Tibial nerve (tissue), 4 donors: ENCODE measurements around the gene PLXNA1. TPM values are rescaled to one million over a fixed set of nuclear protein-coding genes. Genes with fewer than 3 reads are reported as not detected.

Experiments
- DNase-seq, 2 donors: peaks; one replicate each; pipeline ENCODE4 v3.0.0-alpha.2; 2019; ENCODE audit warnings: low spot score in 2 of 2
- H3K27ac ChIP-seq, 4 donors: fragments of 200-600 bp; sonication (generic) in 3 of 4; one replicate each; pipeline ENCODE4 v1.5.1; 2017 to 2019; ENCODE audit warnings: mild to moderate bottlenecking in 1 of 4
- H3K27me3 ChIP-seq, 2 donors: fragments of 200-600 bp; sonication (generic) in 1 of 2; one replicate each; pipeline versions ENCODE4 v1.5.1 to v1.6.0; 2017 to 2019
- H3K36me3 ChIP-seq, 3 donors: fragments of 200-600 bp; sonication (generic); one replicate each; pipeline ENCODE4 v1.5.1; 2018 to 2019
- H3K4me1 ChIP-seq, 4 donors: fragments of 200-600 bp; sonication (generic) in 3 of 4; one replicate each; pipeline ENCODE4 v1.5.1; 2017 to 2019
- H3K4me3 ChIP-seq, 4 donors: fragments of 200-600 bp; sonication (generic) in 3 of 4; one replicate each; pipeline ENCODE4 v1.5.1; 2017 to 2019; ENCODE audit warnings: mild to moderate bottlenecking in 1 of 4, moderate library complexity in 1 of 4
- H3K9me3 ChIP-seq, 4 donors: fragments of 200-600 bp; sonication (generic) in 3 of 4; one replicate each; pipeline ENCODE4 v1.5.1; 2017 to 2019
- EP300 ChIP-seq, 2 donors: sonication (generic); formaldehyde crosslinking; IDR thresholded peaks; one replicate each; pipeline ENCODE4 v1.6.1; 2017; ENCODE audit warnings: antibody characterized with exemption in 2 of 2, mild to moderate bottlenecking in 1 of 2
- POLR2A ChIP-seq, 2 donors: fragments of 450-650 bp; IDR thresholded peaks; one replicate each; pipeline ENCODE4 v1.6.1; 2017; ENCODE audit warnings: antibody characterized with exemption in 2 of 2, mild to moderate bottlenecking in 2 of 2, moderate library complexity in 2 of 2
- WGBS, 2 donors: methylation state at CpG; one replicate each; pipeline ENCODE4 v1.1.5; 2018; 5-methylcytosine and 5-hydroxymethylcytosine counted together
- total RNA-seq, 4 donors: library from RNA; depleted of rRNA; stranded (reverse); fragments of >200 nt; gene quantifications; one replicate each; pipeline ENCODE4 v1.1.0, GENCODE V29; 2016
- TF ChIP-seq, protein P1 (sequence below), 5 experiments: fragments of 200-600 bp in 3 of 5; fragments of 450-650 bp in 2 of 5; sonication (generic) in 3 of 5; IDR thresholded peaks; one replicate each; pipeline ENCODE4 v1.5.1; 2016 to 2019; ENCODE audit warnings: antibody characterized with exemption in 5 of 5, mild to moderate bottlenecking in 3 of 5, moderate library complexity in 2 of 5

Gene PLXNA1
- total RNA-seq, 4 donors from 2014 or later: 39.1 to 51.3 (median 39.9) TPM

DNA sequence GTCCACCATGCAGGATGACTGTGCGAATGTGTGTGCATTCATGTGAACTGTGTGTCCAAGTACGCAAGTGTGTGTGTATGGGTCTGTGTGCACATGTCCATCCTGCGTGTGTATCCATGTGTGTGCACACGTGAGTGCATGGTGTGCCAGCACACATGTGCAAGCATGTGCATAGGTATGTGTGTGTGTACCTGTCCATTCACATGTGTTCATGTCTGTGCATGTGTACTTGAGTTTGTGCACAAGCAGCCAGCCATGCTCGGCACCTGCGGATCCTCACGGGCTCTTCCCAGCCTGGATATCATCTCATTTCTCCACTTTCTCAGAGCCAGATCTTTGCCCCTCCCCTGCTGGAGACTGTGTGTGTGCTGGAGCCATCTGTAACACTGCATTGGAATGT is 18.7 kb upstream of the PLXNA1 start:
- TF ChIP-seq, protein P1, sequence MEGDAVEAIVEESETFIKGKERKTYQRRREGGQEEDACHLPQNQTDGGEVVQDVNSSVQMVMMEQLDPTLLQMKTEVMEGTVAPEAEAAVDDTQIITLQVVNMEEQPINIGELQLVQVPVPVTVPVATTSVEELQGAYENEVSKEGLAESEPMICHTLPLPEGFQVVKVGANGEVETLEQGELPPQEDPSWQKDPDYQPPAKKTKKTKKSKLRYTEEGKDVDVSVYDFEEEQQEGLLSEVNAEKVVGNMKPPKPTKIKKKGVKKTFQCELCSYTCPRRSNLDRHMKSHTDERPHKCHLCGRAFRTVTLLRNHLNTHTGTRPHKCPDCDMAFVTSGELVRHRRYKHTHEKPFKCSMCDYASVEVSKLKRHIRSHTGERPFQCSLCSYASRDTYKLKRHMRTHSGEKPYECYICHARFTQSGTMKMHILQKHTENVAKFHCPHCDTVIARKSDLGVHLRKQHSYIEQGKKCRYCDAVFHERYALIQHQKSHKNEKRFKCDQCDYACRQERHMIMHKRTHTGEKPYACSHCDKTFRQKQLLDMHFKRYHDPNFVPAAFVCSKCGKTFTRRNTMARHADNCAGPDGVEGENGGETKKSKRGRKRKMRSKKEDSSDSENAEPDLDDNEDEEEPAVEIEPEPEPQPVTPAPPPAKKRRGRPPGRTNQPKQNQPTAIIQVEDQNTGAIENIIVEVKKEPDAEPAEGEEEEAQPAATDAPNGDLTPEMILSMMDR (IDR thresholded peaks at IDR 0.05): no peak
- TF ChIP-seq EP300 (IDR thresholded peaks at IDR 0.05) (no peak), POLR2A (IDR thresholded peaks at IDR 0.05) (no peak)
- DNase-seq: no peak
- Histone ChIP-seq H3K4me3 (no peak overlapping the region), H3K27ac (no peak overlapping the region), H3K36me3 (peaks cover 0 to 8% (median 0%) of the 10 kb centered on the region in 3 donors), H3K4me1 (peaks cover 0 to 24% (median 17%) of the 10 kb centered on the region in 4 donors), H3K27me3 (no peaks in the 10 kb centered on the region), H3K9me3 (no peaks in the 10 kb centered on the region)
- 71 to 81% methylated on average over 7 of the region's 7 CpGs for WGBS, 2 donors

DNA sequence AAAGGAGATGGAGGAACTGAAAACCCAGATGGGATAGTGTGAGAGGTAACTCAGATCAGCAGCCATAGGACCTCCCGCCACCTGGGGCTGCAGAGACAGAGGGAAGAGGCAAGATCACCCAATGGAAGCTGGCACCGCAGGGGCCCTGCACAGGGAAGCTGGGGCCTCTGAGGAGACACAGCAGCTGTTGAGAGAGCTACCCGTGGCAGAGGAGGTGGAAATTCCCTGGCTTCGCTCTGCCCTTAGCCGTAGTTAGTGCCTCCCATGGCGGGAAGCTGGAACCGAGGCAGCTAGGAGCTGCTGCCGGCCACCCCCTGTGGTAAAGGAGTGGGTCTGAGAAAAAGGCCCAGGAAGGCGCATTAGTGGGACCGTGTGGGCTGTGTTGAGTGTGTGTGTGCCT is 18.0 kb upstream of the PLXNA1 start:
- H3K36me3 ChIP-seq: peaks cover 0 to 4% (median 0%) of the 10 kb centered on the region in 3 donors
- TF ChIP-seq EP300 (IDR thresholded peaks at IDR 0.05) (no peak), POLR2A (IDR thresholded peaks at IDR 0.05) (no peak)
- TF ChIP-seq, protein P1 (IDR thresholded peaks at IDR 0.05): no peak
- H3K27ac ChIP-seq: no peak overlapping the region
- H3K4me1 ChIP-seq: peaks cover 0 to 24% (median 17%) of the 10 kb centered on the region in 4 donors
- no peak for DNase-seq
- no peaks in the 10 kb centered on the region for H3K9me3 ChIP-seq
- H3K27me3 ChIP-seq: no peaks in the 10 kb centered on the region
- 81 to 87% methylated on average over 10 of the region's 10 CpGs for WGBS, 2 donors
- no peak overlapping the region for H3K4me3 ChIP-seq

DNA sequence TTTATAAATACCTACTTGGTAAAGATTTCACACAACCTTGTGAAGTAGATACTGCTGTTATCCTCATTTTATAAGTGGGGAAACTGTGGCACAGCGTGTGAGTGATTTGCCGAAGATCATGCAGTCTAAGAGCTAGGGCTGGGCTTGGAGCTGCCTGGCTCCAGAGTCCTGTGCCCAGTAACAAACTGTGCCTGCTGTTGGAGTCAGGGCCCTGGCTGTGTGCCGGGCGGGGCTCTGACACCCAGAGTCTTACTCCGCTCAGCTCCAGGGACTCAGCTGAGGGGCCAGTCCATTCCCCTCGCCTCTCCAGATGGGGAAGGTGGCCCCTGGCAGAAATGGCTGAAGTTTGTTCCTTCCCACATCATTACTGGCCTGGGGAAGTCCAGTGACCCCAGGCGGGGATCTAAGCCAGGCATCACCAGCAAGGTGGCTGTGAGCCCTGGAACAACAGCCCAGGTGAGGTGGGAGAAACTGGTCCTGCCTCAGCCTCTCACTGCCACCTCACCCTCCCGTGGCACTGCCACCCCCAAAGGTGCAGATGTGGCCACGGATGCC is 17.3 kb upstream of the PLXNA1 start:
- Histone ChIP-seq H3K36me3 (no peaks in the 10 kb centered on the region), H3K27me3 (no peaks in the 10 kb centered on the region), H3K9me3 (no peaks in the 10 kb centered on the region), H3K4me3 (no peak overlapping the region), H3K4me1 (peaks cover 0 to 18% (median 15%) of the 10 kb centered on the region in 4 donors), H3K27ac (no peak overlapping the region)
- DNase-seq: no peak
- WGBS, 2 donors: 90 to 92% methylated on average over 9 of the region's 9 CpGs
- TF ChIP-seq EP300 (IDR thresholded peaks at IDR 0.05) (no peak), POLR2A (IDR thresholded peaks at IDR 0.05) (no peak)
- TF ChIP-seq, protein P1 (IDR thresholded peaks at IDR 0.05): no peak

DNA sequence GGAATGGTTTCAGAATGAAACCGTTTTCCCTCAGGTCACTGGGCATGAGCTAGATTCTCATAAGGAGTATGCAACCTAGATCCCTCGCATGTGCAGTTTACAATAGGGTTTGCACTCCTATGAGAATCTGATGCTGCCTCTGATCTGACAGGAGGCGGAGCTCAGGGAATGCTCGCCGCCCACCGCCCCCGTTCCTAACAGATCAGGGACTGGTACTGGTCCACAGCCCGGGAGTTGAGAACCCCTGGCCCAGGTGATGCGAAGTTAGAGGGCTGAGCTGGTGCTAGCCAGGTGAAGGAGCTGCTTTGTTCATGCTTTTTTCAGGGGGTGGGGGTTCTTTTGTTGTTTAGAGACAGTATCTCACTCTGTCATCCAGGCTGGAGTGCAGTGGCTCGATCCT is 15.5 kb upstream of the PLXNA1 start:
- Histone ChIP-seq H3K9me3 (no peaks in the 10 kb centered on the region), H3K4me3 (no peak overlapping the region), H3K27me3 (no peaks in the 10 kb centered on the region), H3K4me1 (peaks cover 0 to 11% (median 8%) of the 10 kb centered on the region in 4 donors), H3K27ac (no peak overlapping the region), H3K36me3 (no peaks in the 10 kb centered on the region)
- no peak for DNase-seq
- TF ChIP-seq, protein P1 (IDR thresholded peaks at IDR 0.05): no peak
- no peak for TF ChIP-seq POLR2A (IDR thresholded peaks at IDR 0.05)
- TF ChIP-seq EP300 (IDR thresholded peaks at IDR 0.05): no peak
- 72 to 81% methylated on average over 9 to 10 of the region's 10 CpGs for WGBS, 2 donors

GRCh38 chr3:126968391-126969390 is 14.2 kb upstream of the PLXNA1 start:
- Histone ChIP-seq H3K27ac (no peak overlapping the region), H3K9me3 (peaks cover 0 to 2% (median 0%) of the 10 kb centered on the region in 4 donors), H3K36me3 (no peaks in the 10 kb centered on the region), H3K4me1 (peaks cover 0 to 17% (median 12%) of the 10 kb centered on the region in 4 donors), H3K27me3 (no peaks in the 10 kb centered on the region), H3K4me3 (no peak overlapping the region)
- 60 to 62% methylated on average over 20 of the region's 20 CpGs for WGBS, 2 donors
- TF ChIP-seq, protein P1 (IDR thresholded peaks at IDR 0.05): no peak
- TF ChIP-seq EP300 (IDR thresholded peaks at IDR 0.05) (no peak), POLR2A (IDR thresholded peaks at IDR 0.05) (no peak)
- DNase-seq: no peak
